ENCODE results near the gene TBCD.
"Not testable (repeated sequence)": the region's sequence is repeated elsewhere in the genome, so short reads cannot be mapped to it uniquely, and the experiment has no call there.

Gene TBCD

DNA sequence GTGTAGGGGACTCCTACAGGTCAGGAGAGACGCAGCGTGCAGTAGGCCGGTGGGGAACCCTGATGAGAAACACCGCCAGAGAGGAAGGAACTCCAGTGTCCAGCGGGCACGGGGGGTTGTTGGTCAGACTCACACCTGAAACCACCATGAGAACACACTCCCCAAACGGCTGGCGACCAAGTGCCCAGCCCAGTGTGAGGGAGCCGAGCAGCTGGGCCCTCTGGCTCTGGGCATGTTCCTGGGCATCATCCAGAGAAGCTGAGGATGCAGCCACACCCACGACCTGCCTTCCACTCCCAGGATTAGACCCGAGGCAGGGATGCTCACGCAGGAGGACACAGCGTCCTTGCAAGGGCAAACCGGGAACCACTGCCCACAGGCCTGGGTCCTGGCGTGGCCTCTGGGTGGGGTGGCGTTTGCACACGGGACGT, 196.2 kb downstream of the TBCD start:
- TF ChIP-seq, protein P1, sequence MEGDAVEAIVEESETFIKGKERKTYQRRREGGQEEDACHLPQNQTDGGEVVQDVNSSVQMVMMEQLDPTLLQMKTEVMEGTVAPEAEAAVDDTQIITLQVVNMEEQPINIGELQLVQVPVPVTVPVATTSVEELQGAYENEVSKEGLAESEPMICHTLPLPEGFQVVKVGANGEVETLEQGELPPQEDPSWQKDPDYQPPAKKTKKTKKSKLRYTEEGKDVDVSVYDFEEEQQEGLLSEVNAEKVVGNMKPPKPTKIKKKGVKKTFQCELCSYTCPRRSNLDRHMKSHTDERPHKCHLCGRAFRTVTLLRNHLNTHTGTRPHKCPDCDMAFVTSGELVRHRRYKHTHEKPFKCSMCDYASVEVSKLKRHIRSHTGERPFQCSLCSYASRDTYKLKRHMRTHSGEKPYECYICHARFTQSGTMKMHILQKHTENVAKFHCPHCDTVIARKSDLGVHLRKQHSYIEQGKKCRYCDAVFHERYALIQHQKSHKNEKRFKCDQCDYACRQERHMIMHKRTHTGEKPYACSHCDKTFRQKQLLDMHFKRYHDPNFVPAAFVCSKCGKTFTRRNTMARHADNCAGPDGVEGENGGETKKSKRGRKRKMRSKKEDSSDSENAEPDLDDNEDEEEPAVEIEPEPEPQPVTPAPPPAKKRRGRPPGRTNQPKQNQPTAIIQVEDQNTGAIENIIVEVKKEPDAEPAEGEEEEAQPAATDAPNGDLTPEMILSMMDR (IDR thresholded peaks at IDR 0.05; ENCODE audit: low read depth, low read length, missing control alignments): no peak
- no peak for DNase-seq (ENCODE audit: low read depth)

DNA sequence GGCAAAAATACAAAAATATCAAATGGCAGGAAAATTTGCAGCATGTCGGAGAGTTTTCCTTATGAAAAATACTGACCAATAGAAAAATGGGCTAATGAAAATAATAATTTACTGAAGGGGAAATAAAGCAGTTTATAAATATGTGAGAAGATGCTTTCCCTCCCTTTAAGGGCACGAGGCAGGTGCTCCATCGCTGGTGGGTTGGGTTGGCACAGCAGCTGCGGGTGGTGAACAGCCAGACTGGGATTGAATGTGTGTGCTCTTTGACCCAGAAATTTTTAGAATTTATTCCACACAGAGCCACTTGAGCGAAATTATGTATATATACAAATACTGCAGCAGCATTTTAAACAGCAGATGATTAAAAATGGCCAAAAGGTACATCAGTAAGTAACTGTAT, 197.1 kb downstream of the TBCD start:
- DNase-seq (ENCODE audit: low read depth): no peak
- H3K4me3 ChIP-seq (ENCODE audit: low read depth, low read length): no peak overlapping the region
- TF ChIP-seq, protein P1 (IDR thresholded peaks at IDR 0.05; ENCODE audit: low read depth, low read length, missing control alignments): no peak

More for the DNA sequence above, 196.2 kb downstream of the TBCD start:
- H3K4me3 ChIP-seq (ENCODE audit: low read depth, low read length): no peak overlapping the region

DNA sequence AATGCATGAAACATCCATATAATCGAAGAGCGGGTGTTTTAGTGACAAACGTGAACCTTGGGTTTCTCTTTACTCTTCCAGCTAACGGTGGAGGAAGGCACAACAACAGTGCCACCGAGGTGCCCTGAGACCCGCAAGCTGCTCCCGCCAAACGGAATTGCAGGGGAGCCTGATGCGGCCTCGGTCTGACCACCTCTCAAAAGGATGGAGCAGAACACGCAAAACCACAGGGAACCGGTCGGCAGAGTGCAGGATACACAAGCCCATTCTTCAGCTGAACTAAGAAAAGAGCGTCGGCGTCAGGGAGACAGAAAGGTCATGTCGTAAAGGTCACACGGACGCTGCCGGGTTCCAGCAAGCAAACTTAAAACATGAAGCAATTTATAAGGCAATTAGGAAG, 197.5 kb downstream of the TBCD start:
- H3K4me3 ChIP-seq (ENCODE audit: low read depth, low read length): no peak overlapping the region
- TF ChIP-seq, protein P1 (IDR thresholded peaks at IDR 0.05; ENCODE audit: low read depth, low read length, missing control alignments): no peak
- DNase-seq (ENCODE audit: low read depth): no peak

DNA sequence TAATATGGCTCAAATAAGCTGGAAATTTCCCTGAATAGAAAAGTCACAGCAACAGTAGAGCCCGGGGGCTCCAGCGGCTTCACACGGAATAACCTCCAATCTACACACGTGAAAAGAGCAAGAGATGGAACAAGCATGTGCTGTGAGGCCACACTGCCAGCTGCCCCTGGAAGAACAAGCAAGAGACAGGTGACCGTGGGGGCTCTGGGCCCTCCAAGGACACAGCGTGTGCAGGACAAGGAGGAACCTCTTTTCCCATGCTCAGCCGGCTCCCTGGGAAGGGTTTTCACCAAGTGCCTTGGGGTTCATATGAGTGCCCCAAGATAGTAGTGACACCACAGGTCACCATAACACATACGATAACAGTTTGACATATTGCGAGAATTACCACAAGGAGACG, 198.1 kb downstream of the TBCD start:
- TF ChIP-seq, protein P1 (IDR thresholded peaks at IDR 0.05; ENCODE audit: low read depth, low read length, missing control alignments): no peak

DNA sequence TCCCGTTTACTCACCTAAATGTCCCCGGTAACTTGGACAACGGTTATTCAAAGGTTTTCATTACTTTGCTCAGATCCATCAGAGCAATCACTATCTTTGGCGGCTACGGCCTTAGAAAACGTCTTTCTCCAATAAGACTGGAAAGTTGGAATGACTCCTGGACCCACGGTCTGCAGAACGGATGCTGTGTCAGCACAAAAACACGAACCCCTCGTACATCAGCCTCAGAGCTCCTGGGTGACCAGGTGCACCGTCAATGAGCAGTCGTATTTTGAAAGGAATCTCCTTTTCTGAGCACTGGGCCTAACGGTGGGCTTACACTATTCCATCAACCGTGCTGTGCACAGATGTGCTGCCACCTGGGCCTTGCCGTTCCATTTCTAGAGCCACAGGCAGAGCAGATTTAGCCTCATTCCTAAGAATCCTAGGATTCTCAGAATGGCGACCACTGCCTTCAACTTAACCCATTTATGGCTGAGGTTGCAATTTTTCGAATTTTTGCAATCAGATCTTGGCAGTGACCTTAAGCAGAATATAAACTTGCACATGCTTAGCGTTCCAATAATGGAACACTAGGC, 198.7 kb downstream of the TBCD start:
- no peak for DNase-seq (ENCODE audit: low read depth)
- TF ChIP-seq, protein P1 (IDR thresholded peaks at IDR 0.05; ENCODE audit: low read depth, low read length, missing control alignments): no peak
- no peak overlapping the region for H3K4me3 ChIP-seq (ENCODE audit: low read depth, low read length)

More for the DNA sequence above, 198.1 kb downstream of the TBCD start:
- H3K4me3 ChIP-seq (ENCODE audit: low read depth, low read length): no peak overlapping the region
- DNase-seq (ENCODE audit: low read depth): no peak

DNA sequence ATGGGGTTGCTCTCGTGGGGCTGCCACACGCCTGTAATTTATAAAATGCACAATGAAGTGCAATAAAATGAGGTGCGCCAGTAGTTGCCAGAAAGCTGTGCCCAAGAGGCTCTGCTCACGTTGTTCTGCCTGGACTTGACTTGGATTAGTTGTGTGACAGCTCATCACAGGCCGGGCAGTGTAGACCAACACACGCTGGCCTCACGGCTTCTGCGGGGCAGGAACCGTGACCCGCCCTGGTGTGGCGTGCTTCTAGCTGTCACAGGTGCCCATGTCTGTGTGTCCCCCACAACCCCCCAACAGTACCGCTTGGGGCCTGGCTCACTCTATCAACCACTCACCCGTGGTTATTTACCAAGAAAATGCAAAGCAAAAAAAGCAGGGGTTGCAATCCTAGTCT, 200.2 kb downstream of the TBCD start:
- TF ChIP-seq, protein P1 (IDR thresholded peaks at IDR 0.05; ENCODE audit: low read depth, low read length, missing control alignments): no peak
- H3K4me3 ChIP-seq (ENCODE audit: low read depth, low read length): no peak overlapping the region
- DNase-seq (ENCODE audit: low read depth): no peak

DNA sequence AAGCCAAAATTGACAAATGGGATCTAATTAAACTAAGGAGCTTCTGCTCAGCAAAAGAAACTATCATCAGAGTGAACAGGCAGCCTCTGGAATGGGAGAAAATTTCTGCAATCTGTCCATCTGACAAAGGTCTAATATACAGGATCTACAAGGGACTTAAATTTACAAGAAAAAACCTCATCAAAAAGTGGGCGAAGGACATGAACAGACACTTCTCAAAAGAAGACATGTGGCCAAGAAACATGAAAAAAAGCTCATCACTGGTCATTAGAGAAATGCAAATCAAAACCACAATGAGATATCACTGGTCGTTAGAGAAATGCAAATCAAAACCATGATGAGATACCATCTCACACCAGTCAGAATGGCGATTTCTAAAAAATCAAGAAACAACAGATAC, 203.2 kb downstream of the TBCD start:
- not testable (repeated sequence) for DNase-seq (ENCODE audit: low read depth); H3K4me3 ChIP-seq (ENCODE audit: low read depth, low read length)

DNA sequence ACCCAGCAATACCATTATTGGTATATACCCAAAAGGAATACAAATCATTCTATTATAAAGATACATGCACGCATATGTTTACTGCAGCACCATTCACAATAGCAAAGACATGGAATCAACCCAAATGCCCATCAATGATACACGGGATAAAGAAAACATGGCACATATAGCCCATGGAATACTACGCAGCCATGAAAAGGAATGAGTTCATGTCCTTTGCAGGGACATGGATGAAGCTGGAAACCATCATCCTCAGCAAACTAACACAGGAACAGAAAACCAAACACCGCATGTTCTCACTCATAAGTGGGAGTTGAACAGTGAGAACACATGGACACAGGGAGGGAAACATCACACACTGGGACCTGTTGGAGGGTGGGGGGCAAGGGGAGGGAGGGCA, 203.8 kb downstream of the TBCD start:
- DNase-seq (ENCODE audit: low read depth); H3K4me3 ChIP-seq (ENCODE audit: low read depth, low read length): not testable (repeated sequence)

Measured in GM12864 (cell line).